ENCODE measurements around the gene SIRT1. TPM values are rescaled to one million over a fixed set of nuclear protein-coding genes. Genes with fewer than 3 reads are reported as not detected.

Gene SIRT1
- polyA plus RNA-seq, 1 donor (not counting 4 experiments of a cell fraction or from before 2014, with no cell fraction given), result 9.8 TPM

GRCh38 chr10:67839951-67840350, 44.5 kb upstream of the SIRT1 start:
- H3K27ac ChIP-seq (ENCODE audit: control insufficient read depth, insufficient read depth, low read length), result no peak overlapping the region
- no peak overlapping the region for H3K4me3 ChIP-seq (ENCODE audit: control insufficient read depth in 2 of 3, extremely low read depth in 1 of 3, insufficient read depth in 2 of 3, low read depth in 1 of 3, low read length in 3 of 3)
- H3K4me2 ChIP-seq (ENCODE audit: control insufficient read depth, extremely low read depth, insufficient read depth, low read depth, low read length), result no peak overlapping the region
- no peaks in the 10 kb centered on the region for H3K36me3 ChIP-seq (ENCODE audit: control insufficient read depth in 2 of 2, extremely low read depth in 1 of 2, insufficient read depth in 2 of 2, low read length in 2 of 2)
- no peaks in the 10 kb centered on the region for H3K9me1 ChIP-seq (ENCODE audit: control insufficient read depth, extremely low read depth, insufficient read depth, low read length)
- FAIRE-seq, result no peak
- no peak overlapping the region for H3K9ac ChIP-seq (ENCODE audit: control insufficient read depth, extremely low read depth, insufficient read depth, low read length)
- H3K27me3 ChIP-seq (ENCODE audit: control insufficient read depth, extremely low read depth, insufficient read depth, low read length), result no peaks in the 10 kb centered on the region
- no peak for TF ChIP-seq EZH2 (IDR thresholded peaks at IDR 0.05; ENCODE audit: low read length)
- TF ChIP-seq CTCF (optimal IDR thresholded peaks at IDR 0.05 in 1 of 3, IDR thresholded peaks at IDR 0.05 in 1 of 3, conservative IDR thresholded peaks at IDR 0.05 in 1 of 3; ENCODE audit: extremely low read depth in 1 of 3, insufficient read depth in 2 of 3, low read length in 3 of 3), result no peak
- no peak overlapping the region for H2AFZ ChIP-seq (ENCODE audit: control insufficient read depth, low read length)
- no peaks in the 10 kb centered on the region for H3K79me2 ChIP-seq (ENCODE audit: control insufficient read depth, insufficient read depth, low read length)
- H3K4me1 ChIP-seq (ENCODE audit: control insufficient read depth, extremely low read depth, insufficient read depth, low read length), result no peaks in the 10 kb centered on the region
- dilution Hi-C loops (cut with MboI; ENCODE audit: extremely low pct_ligation_motif_present, low sequenced_read_pairs), result loop anchor here (10.0 kb wide), 1 partner anchor 55 kb away; no protein-coding TSS in a partner anchor
- DNase-seq (ENCODE audit: low read depth, low spot score), result no peak
- H4K20me1 ChIP-seq (ENCODE audit: control insufficient read depth, extremely low read depth, insufficient read depth, low read length), result no peaks in the 10 kb centered on the region
- no peaks in the 10 kb centered on the region for H3K9me3 ChIP-seq (ENCODE audit: control insufficient read depth, low read depth, low read length)

GRCh38 chr10:67841737-67842136, 42.7 kb upstream of the SIRT1 start:
- FAIRE-seq (no peak), DNase-seq (ENCODE audit: low read depth, low spot score) (no peak)
- dilution Hi-C loops (cut with MboI; ENCODE audit: extremely low pct_ligation_motif_present, low sequenced_read_pairs), result no loop called here
- no peak overlapping the region for H2AFZ ChIP-seq (ENCODE audit: control insufficient read depth, low read length)
- no peaks in the 10 kb centered on the region for H3K27me3 ChIP-seq (ENCODE audit: control insufficient read depth, extremely low read depth, insufficient read depth, low read length)
- H3K4me1 ChIP-seq (ENCODE audit: control insufficient read depth, extremely low read depth, insufficient read depth, low read length), result no peaks in the 10 kb centered on the region
- H3K27ac ChIP-seq (ENCODE audit: control insufficient read depth, insufficient read depth, low read length), result no peak overlapping the region
- no peaks in the 10 kb centered on the region for H4K20me1 ChIP-seq (ENCODE audit: control insufficient read depth, extremely low read depth, insufficient read depth, low read length)
- no peaks in the 10 kb centered on the region for H3K9me3 ChIP-seq (ENCODE audit: control insufficient read depth, low read depth, low read length)
- H3K4me2 ChIP-seq (ENCODE audit: control insufficient read depth, extremely low read depth, insufficient read depth, low read depth, low read length), result no peak overlapping the region
- H3K9ac ChIP-seq (ENCODE audit: control insufficient read depth, extremely low read depth, insufficient read depth, low read length), result no peak overlapping the region
- no peaks in the 10 kb centered on the region for H3K79me2 ChIP-seq (ENCODE audit: control insufficient read depth, insufficient read depth, low read length)
- H3K9me1 ChIP-seq (ENCODE audit: control insufficient read depth, extremely low read depth, insufficient read depth, low read length), result no peaks in the 10 kb centered on the region
- TF ChIP-seq EZH2 (IDR thresholded peaks at IDR 0.05; ENCODE audit: low read length) (no peak), CTCF (optimal IDR thresholded peaks at IDR 0.05 in 1 of 3, IDR thresholded peaks at IDR 0.05 in 1 of 3, conservative IDR thresholded peaks at IDR 0.05 in 1 of 3; ENCODE audit: extremely low read depth in 1 of 3, insufficient read depth in 2 of 3, low read length in 3 of 3) (no peak)
- H3K36me3 ChIP-seq (ENCODE audit: control insufficient read depth in 2 of 2, extremely low read depth in 1 of 2, insufficient read depth in 2 of 2, low read length in 2 of 2), result no peaks in the 10 kb centered on the region
- no peak overlapping the region for H3K4me3 ChIP-seq (ENCODE audit: control insufficient read depth in 2 of 3, extremely low read depth in 1 of 3, insufficient read depth in 2 of 3, low read depth in 1 of 3, low read length in 3 of 3)

All from keratinocyte (primary cell).